Measurements from ENCODE around the gene PLCB4. TPM values are rescaled to one million over a fixed set of nuclear protein-coding genes. Genes with fewer than 3 reads are reported as not detected.
A peak's percentile ranks its signal among the peaks of the same experiment; 100 is the strongest.

Gene PLCB4
- total and polyA plus RNA-seq, 2 experiments from 2014 or later: 6.5 to 16.1 TPM

- TF ChIP-seq CTCF (conservative IDR thresholded peaks at IDR 0.05; ENCODE audit: low read depth in 2 of 2) (no peak), ETS1 (IDR thresholded peaks at IDR 0.05) (no peak), EZH2phosphoT487 (IDR thresholded peaks at IDR 0.05; ENCODE audit: unreplicated experiment) (no peak)
Measured at GRCh38 chr20:9506280-9506821, 437.5 kb downstream of the PLCB4 start (continued).

GRCh38 chr20:9506964-9507369, 438.1 kb downstream of the PLCB4 start:
- H2AFZ ChIP-seq: peak overlapping the region; percentile 94
- 0 out of 2 replicates have a peak, but pooled peaks cover 3% of the 10 kb centered on the region for H4K20me1 ChIP-seq (replicated peaks; ENCODE audit: insufficient read depth)
- H3K27me3 ChIP-seq (ENCODE audit: insufficient read depth): peaks cover 80% of the 10 kb centered on the region
- peaks cover 18% of the 10 kb centered on the region for H3K4me1 Mint-ChIP-seq
- DNase-seq (ENCODE audit: low spot score) (peak; percentile 63), ATAC-seq (peak; percentile 41)
- no peaks in the 10 kb centered on the region for H3F3A ChIP-seq (replicated peaks; ENCODE audit: low read depth)
- H3K4me3 ChIP-seq: peak overlapping the region; percentile 52
- H3K36me3 Mint-ChIP-seq (ENCODE audit: low read depth): no peaks in the 10 kb centered on the region
- H3K4me2 ChIP-seq: peak overlapping the region; percentile 86
- H3K27me3 Mint-ChIP-seq (ENCODE audit: insufficient read depth, low read depth, poor library complexity): peaks cover 48% of the 10 kb centered on the region
- TF ChIP-seq EZH2 (IDR thresholded peaks at IDR 0.05; ENCODE audit: low read depth, unreplicated experiment) (peak; percentile 89), NANOG (IDR thresholded peaks at IDR 0.05; ENCODE audit: borderline replicate concordance) (no peak), POLR2AphosphoS5 (IDR thresholded peaks at IDR 0.05; ENCODE audit: low read depth) (no peak), CREB1 (CRISPR knock-in tag; IDR thresholded peaks at IDR 0.05; ENCODE audit: low read depth) (no peak)
- no peaks in the 10 kb centered on the region for H3K9me3 Mint-ChIP-seq
- H3K4me3 Mint-ChIP-seq: peak overlapping the region; percentile 34; the same call in 2 of the 3 replicates
- H3K27ac ChIP-seq (ENCODE audit: low read depth): no peak overlapping the region
- no peaks in the 10 kb centered on the region for H3K9me2 ChIP-seq (ENCODE audit: insufficient read depth)
- no peak overlapping the region for H3K27ac Mint-ChIP-seq
- peaks cover 48% of the 10 kb centered on the region for H3K4me1 ChIP-seq (ENCODE audit: insufficient read depth)
- no peaks in the 10 kb centered on the region for H3K36me3 ChIP-seq (ENCODE audit: insufficient read depth)
- no peaks in the 10 kb centered on the region for H3K79me2 ChIP-seq (replicated peaks; ENCODE audit: insufficient read depth)

GRCh38 chr20:9507544-9508239, 438.8 kb downstream of the PLCB4 start:
- Histone ChIP-seq H3K27ac (ENCODE audit: low read depth) (no peak overlapping the region), H3K4me2 (peak overlapping the region; percentile 86), H3K27me3 (ENCODE audit: insufficient read depth) (peaks cover 87% of the 10 kb centered on the region), H3K9me2 (ENCODE audit: insufficient read depth) (no peaks in the 10 kb centered on the region), H3K4me3 (peak overlapping the region; percentile 52), H4K20me1 (replicated peaks; ENCODE audit: insufficient read depth) (0 out of 2 replicates have a peak, but pooled peaks cover 3% of the 10 kb centered on the region), H2AFZ (peak overlapping the region; percentile 94), H3F3A (replicated peaks; ENCODE audit: low read depth) (no peaks in the 10 kb centered on the region), H3K36me3 (ENCODE audit: insufficient read depth) (no peaks in the 10 kb centered on the region), H3K79me2 (replicated peaks; ENCODE audit: insufficient read depth) (no peaks in the 10 kb centered on the region), H3K4me1 (ENCODE audit: insufficient read depth) (peaks cover 50% of the 10 kb centered on the region)
- Mint-ChIP-seq H3K27ac (no peak overlapping the region), H3K4me1 (peaks cover 18% of the 10 kb centered on the region), H3K4me3 (peak overlapping the region; percentile 53; the same call in 2 of the 3 replicates), H3K36me3 (ENCODE audit: low read depth) (no peaks in the 10 kb centered on the region), H3K27me3 (ENCODE audit: insufficient read depth, low read depth, poor library complexity) (peaks cover 47% of the 10 kb centered on the region), H3K9me3 (no peaks in the 10 kb centered on the region)
- peak; percentile 65 for DNase-seq (ENCODE audit: low spot score)
- peak; percentile 48 for ATAC-seq
- no peak for TF ChIP-seq REST (IDR thresholded peaks at IDR 0.05; ENCODE audit: unreplicated experiment)
- TF ChIP-seq STAT1 (IDR thresholded peaks at IDR 0.05; ENCODE audit: unreplicated experiment): no peak
- TF ChIP-seq ZNF331 (CRISPR knock-in tag; IDR thresholded peaks at IDR 0.05; ENCODE audit: low read depth): no peak
- peak; percentile 9 for TF ChIP-seq EZH2 (IDR thresholded peaks at IDR 0.05; ENCODE audit: low read depth, unreplicated experiment)

Measured in GM23338 (cell line).